ENCODE measurements around the gene ISYNA1.

GRCh38 chr19:18435178-18435841 is 2.6 kb downstream of the ISYNA1 start:
- TF ChIP-seq CTCF (IDR thresholded peaks at IDR 0.05; ENCODE audit: low read depth, low read length, poor library complexity, severe bottlenecking) (no peak), EZH2phosphoT487 (IDR thresholded peaks at IDR 0.05; ENCODE audit: borderline replicate concordance, low read length) (no peak)

All from DOHH2 (cell line).